ENCODE data around the gene ARHGEF10L.

DNA sequence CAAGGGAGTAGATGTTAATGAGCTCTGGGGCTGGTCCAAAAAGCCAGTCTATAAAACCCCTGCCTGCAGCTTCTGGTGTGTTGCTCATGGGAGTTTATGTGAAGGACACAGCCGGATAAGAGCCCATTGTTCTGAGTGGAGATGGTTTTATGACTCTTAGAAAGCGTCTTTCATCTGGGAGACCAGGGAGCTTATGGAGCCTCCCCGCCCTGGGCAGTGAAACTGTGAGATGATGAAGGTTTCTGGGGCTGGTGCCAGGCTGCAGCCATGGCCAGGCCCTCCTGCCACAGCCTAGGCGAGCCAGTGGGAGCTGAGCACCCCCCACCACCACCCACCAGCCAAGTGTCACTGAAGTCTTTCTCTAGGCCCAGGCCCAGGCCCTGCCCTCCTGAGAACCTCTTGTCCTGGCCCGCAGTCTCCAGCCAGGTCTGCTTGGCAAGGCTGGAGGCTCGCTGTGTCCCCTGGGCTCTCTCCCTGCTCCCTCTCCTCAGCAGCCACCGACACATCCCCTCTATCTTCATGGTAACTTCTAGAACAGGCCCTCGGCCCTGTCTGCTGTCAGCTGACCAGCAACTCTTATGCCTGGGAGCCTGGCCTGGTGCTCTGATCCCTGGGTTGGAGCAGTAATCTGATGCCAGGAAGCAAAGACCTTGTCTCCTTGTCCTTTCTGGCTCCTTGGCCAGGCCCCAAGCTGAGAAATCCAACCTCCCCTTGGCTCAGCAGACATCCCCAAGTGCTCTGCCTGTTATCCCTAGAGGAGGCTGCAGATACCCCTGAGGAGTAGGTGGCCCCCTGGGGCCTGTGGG, 7.6 kb upstream of the ARHGEF10L start:
- TF ChIP-seq, protein P1, sequence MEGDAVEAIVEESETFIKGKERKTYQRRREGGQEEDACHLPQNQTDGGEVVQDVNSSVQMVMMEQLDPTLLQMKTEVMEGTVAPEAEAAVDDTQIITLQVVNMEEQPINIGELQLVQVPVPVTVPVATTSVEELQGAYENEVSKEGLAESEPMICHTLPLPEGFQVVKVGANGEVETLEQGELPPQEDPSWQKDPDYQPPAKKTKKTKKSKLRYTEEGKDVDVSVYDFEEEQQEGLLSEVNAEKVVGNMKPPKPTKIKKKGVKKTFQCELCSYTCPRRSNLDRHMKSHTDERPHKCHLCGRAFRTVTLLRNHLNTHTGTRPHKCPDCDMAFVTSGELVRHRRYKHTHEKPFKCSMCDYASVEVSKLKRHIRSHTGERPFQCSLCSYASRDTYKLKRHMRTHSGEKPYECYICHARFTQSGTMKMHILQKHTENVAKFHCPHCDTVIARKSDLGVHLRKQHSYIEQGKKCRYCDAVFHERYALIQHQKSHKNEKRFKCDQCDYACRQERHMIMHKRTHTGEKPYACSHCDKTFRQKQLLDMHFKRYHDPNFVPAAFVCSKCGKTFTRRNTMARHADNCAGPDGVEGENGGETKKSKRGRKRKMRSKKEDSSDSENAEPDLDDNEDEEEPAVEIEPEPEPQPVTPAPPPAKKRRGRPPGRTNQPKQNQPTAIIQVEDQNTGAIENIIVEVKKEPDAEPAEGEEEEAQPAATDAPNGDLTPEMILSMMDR (IDR thresholded peaks at IDR 0.05): no peak
- TF ChIP-seq POLR2AphosphoS5 (IDR thresholded peaks at IDR 0.05): peak; percentile 70
- no peak for TF ChIP-seq POLR2A (IDR thresholded peaks at IDR 0.05)

Data from prostate gland (tissue), 2 donors.